H1 (cell line): ENCODE measurements around the gene IZUMO4. TPM values are rescaled to one million over a fixed set of nuclear protein-coding genes. Genes with fewer than 3 reads are reported as not detected.

Experiments
- CTCF ChIA-PET: fragments of 300-600 bp; sonication (Branson Sonifier 250); formaldehyde crosslinking; loops from one replicate; lab custom pipeline; 2021; ENCODE audit not compliant: partially characterized antibody; lab: Charles Lee
- POLR2A ChIA-PET: fragments of 300-600 bp; sonication (Branson Sonifier 250); formaldehyde crosslinking; loops from one replicate; lab custom pipeline; 2021; ENCODE audit warnings: inconsistent platforms; ENCODE audit not compliant: partially characterized antibody; lab: Charles Lee
- DNase-seq, 2 experiments: peaks; one replicate each; pipeline versions ENCODE4 v3.0.0 to v3.0.0-alpha.2; 2010 to 2022; ENCODE audit warnings: low spot score in 2 of 2, low read depth in 1 of 2, mixed read lengths in 1 of 2
- FAIRE-seq: peaks from 2 replicates; lab custom pipeline; 2011; peaks lifted over from hg19 to GRCh38; lab: Jason Lieb, UNC
- H2AFZ ChIP-seq: 2 replicates; pipeline ENCODE4 v1.8.1; 2012; ENCODE audit warnings: low read length, inconsistent platforms
- H2AK5ac ChIP-seq: 2 replicates; pipeline ENCODE4 v1.6.1; 2013; ENCODE audit warnings: low read depth, low read length
- H2BK120ac ChIP-seq: replicated peaks from 2 replicates; pipeline ENCODE3; 2013; ENCODE audit warnings: low read depth, low read length, inconsistent platforms
- H2BK12ac ChIP-seq: 2 replicates; pipeline ENCODE4 v1.6.1; 2013; ENCODE audit warnings: low read depth, low read length
- H2BK15ac ChIP-seq: 2 replicates; pipeline ENCODE4 v1.6.1; 2013; ENCODE audit warnings: low read length
- H2BK20ac ChIP-seq: 2 replicates; pipeline ENCODE4 v1.6.1; 2013; ENCODE audit warnings: low read length
- H2BK5ac ChIP-seq: 2 replicates; pipeline ENCODE4 v1.6.1; 2013; ENCODE audit warnings: low read depth, low read length
- H3K14ac ChIP-seq: 2 replicates; pipeline ENCODE4 v1.6.1; 2013; ENCODE audit warnings: inconsistent platforms; ENCODE audit not compliant: insufficient read length
- H3K18ac ChIP-seq: 2 replicates; pipeline ENCODE4 v1.6.1; 2013; ENCODE audit warnings: low read length; ENCODE audit errors: extremely low read depth
- H3K23ac ChIP-seq: 2 replicates; pipeline ENCODE4 v1.6.1; 2013; ENCODE audit warnings: inconsistent platforms; ENCODE audit not compliant: insufficient read length
- H3K23me2 ChIP-seq: 2 replicates; pipeline ENCODE4 v1.6.1; 2013; ENCODE audit warnings: low read depth, low read length
- H3K27ac ChIP-seq: 2 replicates; pipeline ENCODE4 v1.6.1; 2011; ENCODE audit warnings: low read depth, low read length, inconsistent platforms
- H3K27me3 ChIP-seq, 4 experiments: replicated peaks in 1 of 4; 1 replicate in 1 of 4; 2 replicates in 3 of 4; pipeline versions ENCODE4 v1.6.1 to v1.8.1; 2011 to 2013; ENCODE audit warnings: low read length in 3 of 4, mild to moderate bottlenecking in 3 of 4, inconsistent platforms in 2 of 4, mixed read lengths in 2 of 4, moderate library complexity in 1 of 4; ENCODE audit not compliant: control insufficient read depth in 3 of 4, insufficient read depth in 3 of 4; ENCODE audit errors: extremely low read depth in 1 of 4
- H3K36me3 ChIP-seq, 4 experiments: 2 replicates each; pipeline versions ENCODE4 v1.6.1 to v1.8.1; 2011 to 2013; ENCODE audit warnings: mild to moderate bottlenecking in 4 of 4, low read length in 3 of 4, moderate library complexity in 2 of 4, control low read depth in 1 of 4, inconsistent platforms in 1 of 4; ENCODE audit not compliant: insufficient read depth in 4 of 4, control insufficient read depth in 2 of 4
- H3K4ac ChIP-seq: replicated peaks from 2 replicates; pipeline ENCODE3; 2013; ENCODE audit warnings: low read length, low read depth, mixed read lengths, inconsistent platforms; ENCODE audit not compliant: insufficient read length
- H3K4me1 ChIP-seq, 4 experiments: replicated peaks in 1 of 4; 1 replicate in 1 of 4; 2 replicates in 3 of 4; pipeline versions ENCODE4 v1.6.1 to v1.8.1; 2011 to 2013; ENCODE audit warnings: low read length in 3 of 4, inconsistent platforms in 2 of 4, mixed read lengths in 1 of 4; ENCODE audit not compliant: insufficient read depth in 4 of 4, control insufficient read depth in 3 of 4
- H3K4me2 ChIP-seq, 2 experiments: 2 replicates each; pipeline versions ENCODE4 v1.6.1 to v1.8.1; 2011 to 2013; ENCODE audit warnings: low read depth in 2 of 2, low read length in 2 of 2, control low read depth in 1 of 2, inconsistent platforms in 1 of 2, mild to moderate bottlenecking in 1 of 2; ENCODE audit not compliant: insufficient read depth in 1 of 2
- H3K4me3 ChIP-seq, 4 experiments: fragments of 200-600, 300-600 bp in 1 of 4; sonication (generic), shearing (Covaris generic), sonication (Bioruptor Twin) in 1 of 4; 2 replicates each; pipeline versions ENCODE4 v1.5.1 to v1.8.1; 2011 to 2016; ENCODE audit warnings: low read length in 4 of 4, low read depth in 3 of 4, control low read depth in 2 of 4, inconsistent platforms in 2 of 4, mild to moderate bottlenecking in 2 of 4, mixed read lengths in 1 of 4, moderate library complexity in 1 of 4; ENCODE audit not compliant: insufficient read depth in 2 of 4; ENCODE audit errors: extremely low read depth in 1 of 4
- H3K56ac ChIP-seq: replicated peaks from 2 replicates; pipeline ENCODE3; 2013; ENCODE audit warnings: low read depth, mild to moderate bottlenecking, mixed read lengths, low read length, inconsistent platforms; ENCODE audit not compliant: insufficient read length
- H3K79me1 ChIP-seq: 2 replicates; pipeline ENCODE4 v1.6.1; 2013; ENCODE audit warnings: low read depth, low read length, control low read depth
- H3K79me2 ChIP-seq, 2 experiments: 2 replicates each; pipeline versions ENCODE4 v1.6.1 to v1.8.1; 2012 to 2013; ENCODE audit warnings: low read length in 2 of 2, mild to moderate bottlenecking in 2 of 2, inconsistent platforms in 1 of 2; ENCODE audit not compliant: insufficient read depth in 2 of 2, control insufficient read depth in 1 of 2
- H3K9ac ChIP-seq, 4 experiments: replicated peaks in 1 of 4; 1 replicate in 1 of 4; 2 replicates in 3 of 4; pipeline versions ENCODE4 v1.6.1 to v1.8.1; 2011 to 2013; ENCODE audit warnings: low read depth in 3 of 4, low read length in 3 of 4, control low read depth in 2 of 4, mild to moderate bottlenecking in 2 of 4, moderate library complexity in 2 of 4, inconsistent platforms in 1 of 4; ENCODE audit errors: extremely low read depth in 1 of 4
- H3K9me3 ChIP-seq, 2 experiments: 2 replicates each; pipeline versions ENCODE4 v1.6.1 to v1.8.1; 2012 to 2013; ENCODE audit warnings: mild to moderate bottlenecking in 2 of 2, moderate library complexity in 2 of 2, control low read depth in 1 of 2, inconsistent platforms in 1 of 2, low read depth in 1 of 2, low read length in 1 of 2, mixed read lengths in 1 of 2; ENCODE audit not compliant: insufficient read depth in 2 of 2
- H4K20me1 ChIP-seq, 2 experiments: replicated peaks in 1 of 2; 2 replicates each; pipeline versions ENCODE3 to v1.8.1; 2011 to 2013; ENCODE audit warnings: inconsistent platforms in 2 of 2, low read length in 2 of 2, mild to moderate bottlenecking in 1 of 2; ENCODE audit not compliant: insufficient read depth in 2 of 2, control insufficient read depth in 1 of 2
- H4K5ac ChIP-seq: 2 replicates; pipeline ENCODE4 v1.6.1; 2013; ENCODE audit warnings: low read length, low read depth, mixed read lengths, inconsistent platforms; ENCODE audit not compliant: insufficient read length
- H4K8ac ChIP-seq: 2 replicates; pipeline ENCODE4 v1.8.0; 2013; ENCODE audit warnings: mild to moderate bottlenecking, moderate library complexity, low read length, inconsistent platforms; ENCODE audit not compliant: insufficient read depth; ENCODE audit errors: extremely low read depth
- H4K91ac ChIP-seq: replicated peaks from 2 replicates; pipeline ENCODE3; 2013; ENCODE audit warnings: low read length, mixed read lengths, inconsistent platforms; ENCODE audit not compliant: insufficient read length
- ASH2L ChIP-seq: fragments of 200-600, 300-600 bp; sonication (generic); IDR thresholded peaks from one replicate; pipeline ENCODE4 v1.7.1; 2017; ENCODE audit warnings: low read length
- BACH1 ChIP-seq: IDR thresholded peaks from 2 replicates; pipeline ENCODE4 v1.6.1; 2012; ENCODE audit warnings: low read length, improper control_type of control experiment
- CEBPB ChIP-seq: IDR thresholded peaks from 2 replicates; pipeline ENCODE4 v1.6.1; 2012; ENCODE audit warnings: low read depth, low read length
- E2F6 ChIP-seq: IDR thresholded peaks from 2 replicates; pipeline ENCODE4 v1.6.1; 2012; ENCODE audit warnings: inconsistent platforms
- GTF2F1 ChIP-seq: IDR thresholded peaks from 2 replicates; pipeline ENCODE4 v1.6.1; 2012; ENCODE audit warnings: low read depth, low read length, improper control_type of control experiment, borderline replicate concordance
- JUN ChIP-seq: IDR thresholded peaks from 2 replicates; pipeline ENCODE4 v1.6.1; 2011; ENCODE audit warnings: low read depth, mild to moderate bottlenecking, improper control_type of control experiment, low read length
- KDM4A ChIP-seq: IDR thresholded peaks from one replicate; pipeline ENCODE4 v1.7.1; 2012; ENCODE audit warnings: low read depth, mild to moderate bottlenecking, moderate library complexity, low read length, inconsistent platforms; ENCODE audit not compliant: severe bottlenecking
- MAFK ChIP-seq: IDR thresholded peaks from 2 replicates; pipeline ENCODE4 v1.6.1; 2012; ENCODE audit warnings: low read depth, mild to moderate bottlenecking, improper control_type of control experiment, low read length
- MAX ChIP-seq: IDR thresholded peaks from 2 replicates; pipeline ENCODE4 v1.6.1; 2012; ENCODE audit warnings: inconsistent platforms
- NRF1 ChIP-seq: IDR thresholded peaks from 2 replicates; pipeline ENCODE4 v1.6.1; 2011; ENCODE audit warnings: mild to moderate bottlenecking, low read depth, low read length, improper control_type of control experiment
- RXRA ChIP-seq: IDR thresholded peaks from 2 replicates; pipeline ENCODE4 v1.6.1; 2011; ENCODE audit warnings: low read depth, mild to moderate bottlenecking, low read length, moderate library complexity; ENCODE audit not compliant: insufficient read depth
- SP2 ChIP-seq: IDR thresholded peaks from 2 replicates; pipeline ENCODE4 v1.6.1; 2012; ENCODE audit warnings: mild to moderate bottlenecking, low read length, inconsistent platforms
- SRF ChIP-seq: IDR thresholded peaks from 2 replicates; pipeline ENCODE4 v1.6.1; 2011; ENCODE audit warnings: mild to moderate bottlenecking, low read depth, low read length, moderate library complexity
- TBP ChIP-seq: IDR thresholded peaks from 2 replicates; pipeline ENCODE4 v1.6.1; 2011; ENCODE audit warnings: low read depth, low read length, improper control_type of control experiment
- TCF12 ChIP-seq: IDR thresholded peaks from 2 replicates; pipeline ENCODE4 v1.6.1; 2011; ENCODE audit warnings: low read depth, mild to moderate bottlenecking, low read length
- WGBS, 2 experiments: shearing (Covaris generic) in 1 of 2; methylation state at CpG; one replicate each; pipeline versions ENCODE4 v1.1.6 to v1.1.7; 2013 to 2015; ENCODE audit warnings: low lambda C conversion rate in 2 of 2, mixed read lengths in 2 of 2, inconsistent platforms in 1 of 2, low coverage in 1 of 2, missing lambda C conversion rate in 1 of 2; ENCODE audit not compliant: insufficient replicate concordance in 2 of 2, insufficient coverage in 1 of 2, insufficient read length in 1 of 2; ENCODE audit errors: extremely low coverage in 1 of 2, missing lambda C conversion rate in 1 of 2; 5-methylcytosine and 5-hydroxymethylcytosine counted together
- polyA plus RNA-seq, 7 experiments: library from polyadenylated mRNA; depleted of rRNA in 3 of 7; stranded (reverse) in 5 of 7; unstranded in 2 of 7; fragments of >200 nt in 5 of 7; fragments of 200-250 nt in 2 of 7; gene quantifications; 1 replicate in 5 of 7; 2 replicates in 1 of 7; 4 replicates in 1 of 7; pipeline versions ENCODE4 v1.2.1 to v1.2.3, GENCODE V29; 2011 to 2013; ENCODE audit warnings: missing spikeins in 2 of 7, mixed read lengths in 2 of 7
- total RNA-seq: library from RNA; stranded (reverse); fragmentation: NEBNext Ultra II Directional; extraction: Animal tissue kit (Norgen Biotek cat#: 25700); gene quantifications from 2 replicates; pipeline ENCODE4 v1.2.1, GENCODE V29; 2021

Gene IZUMO4
- total and polyA plus RNA-seq, 2 of the 8 experiments (the other 6 are each of a cell fraction or from before 2014, with no cell fraction given): 1.8 to 1.9 TPM

GRCh38 chr19:2077398-2077797 lies 19.3 kb upstream of the IZUMO4 start:
- Histone ChIP-seq H3K4ac (no peak overlapping the region), H2AFZ (no peak overlapping the region), H3K79me1 (no peaks in the 10 kb centered on the region), H3K27me3 (no peaks in the 10 kb centered on the region), H2BK15ac (no peak overlapping the region), H3K56ac (no peak overlapping the region), H3K4me3 (no peak overlapping the region), H2BK5ac (no peak overlapping the region), H4K5ac (no peak overlapping the region), H3K27ac (no peak overlapping the region), H3K23ac (no peak overlapping the region), H2BK20ac (no peak overlapping the region), H3K14ac (no peak overlapping the region), H3K4me2 (no peak overlapping the region), H2AK5ac (no peak overlapping the region), H4K91ac (no peak overlapping the region), H3K36me3 (peaks cover 0 to 3% (median 0%) of the 10 kb centered on the region in 4 experiments; a peak in 3 of 8 replicates), H2BK12ac (no peak overlapping the region), H3K18ac (no peak overlapping the region), H4K20me1 (no peaks in the 10 kb centered on the region), H3K79me2 (no peaks in the 10 kb centered on the region), H4K8ac (no peak overlapping the region), H3K9me3 (no peaks in the 10 kb centered on the region), H2BK120ac (no peak overlapping the region), H3K9ac (no peak overlapping the region), H3K23me2 (no peaks in the 10 kb centered on the region), H3K4me1 (no peaks in the 10 kb centered on the region)
- FAIRE-seq: no peak
- no peak for DNase-seq
- ChIA-PET POLR2A (interaction anchor here (1.6 kb wide), 1 partner anchor 45 kb away, joined by 3 read pairs; no protein-coding TSS in a partner anchor), CTCF (interaction anchor here (1.4 to 2.0 kb wide), 3 partner anchors 7 to 177 kb away, joined by 3 to 4 read pairs (median 3); no protein-coding TSS in a partner anchor)
- WGBS, 2 experiments: 86% methylated on average over 7 of the region's 7 CpGs; no CpG with 5 or more reads in 1 of the 2 experiments
- TF ChIP-seq KDM4A (no peak), RXRA (no peak), MAFK (no peak), JUN (no peak), E2F6 (no peak), TCF12 (no peak), SP2 (no peak), GTF2F1 (no peak), SRF (no peak), BACH1 (no peak), NRF1 (no peak), TBP (no peak), MAX (no peak), ASH2L (no peak), CEBPB (no peak)
